Right renal cortex interstitium (tissue), 3 donors: ENCODE results near the gene KIDINS220. TPM values are rescaled to one million over a fixed set of nuclear protein-coding genes. Genes with fewer than 3 reads are reported as not detected.

Experiments used
- DNase-seq, 3 donors: peaks; one replicate each; pipeline ENCODE4 v3.0.0-alpha.2; 2013; ENCODE audit warnings: low read depth in 3 of 3, low spot score in 2 of 3
- polyA plus RNA-seq, 3 donors: library from polyadenylated mRNA; unstranded; fragments of 120-200 nt; gene quantifications; one replicate each; pipeline ENCODE4 v1.2.1, GENCODE V29; 2013; ENCODE audit not compliant: insufficient read length in 3 of 3

The KIDINS220 gene
- polyA plus RNA-seq, 3 donors, result 84.2 to 101 (median 94.5) TPM

DNA sequence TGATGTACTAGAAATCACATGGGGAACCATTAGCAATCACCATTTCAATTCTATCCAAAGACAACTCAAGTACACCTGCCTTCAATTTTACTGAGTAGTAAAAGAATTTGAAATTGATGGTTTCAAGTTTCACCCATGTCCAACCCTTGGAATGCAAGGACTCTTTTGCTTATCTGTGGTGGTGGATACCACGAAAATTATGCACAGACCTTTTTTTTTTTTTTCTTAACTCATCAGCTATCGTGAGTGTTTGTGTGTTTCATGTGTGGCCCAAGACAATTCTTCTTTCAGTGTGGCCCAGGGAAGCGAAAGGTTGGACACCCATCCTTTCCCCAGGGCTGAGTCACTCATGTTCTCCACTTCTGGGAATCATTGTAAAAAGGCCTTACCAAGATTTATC, 132.5 kb downstream of the KIDINS220 start:
- DNase-seq, result no peak

GRCh38 chr2:8701681-8702379, 135.6 kb downstream of the KIDINS220 start:
- DNase-seq, result no peak

DNA sequence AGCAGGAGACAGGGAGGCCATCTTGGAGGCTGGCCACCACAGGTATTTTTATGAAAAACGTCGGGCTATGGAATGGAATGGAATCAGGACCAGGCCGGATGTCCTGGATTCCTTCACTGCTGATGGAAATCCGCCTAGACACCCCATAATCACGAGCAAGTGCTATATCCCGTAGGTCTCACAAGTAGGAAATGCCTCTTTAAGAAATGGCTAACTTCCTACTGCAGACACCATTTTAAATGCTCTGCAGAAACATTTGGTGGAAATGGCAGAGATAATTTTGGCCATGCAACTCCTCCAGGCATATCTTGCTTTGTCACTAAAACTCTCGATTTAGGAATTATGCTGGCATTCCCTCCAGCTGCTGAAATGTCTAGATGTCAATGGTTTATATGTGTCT, 137.6 kb downstream of the KIDINS220 start:
- no peak for DNase-seq

DNA sequence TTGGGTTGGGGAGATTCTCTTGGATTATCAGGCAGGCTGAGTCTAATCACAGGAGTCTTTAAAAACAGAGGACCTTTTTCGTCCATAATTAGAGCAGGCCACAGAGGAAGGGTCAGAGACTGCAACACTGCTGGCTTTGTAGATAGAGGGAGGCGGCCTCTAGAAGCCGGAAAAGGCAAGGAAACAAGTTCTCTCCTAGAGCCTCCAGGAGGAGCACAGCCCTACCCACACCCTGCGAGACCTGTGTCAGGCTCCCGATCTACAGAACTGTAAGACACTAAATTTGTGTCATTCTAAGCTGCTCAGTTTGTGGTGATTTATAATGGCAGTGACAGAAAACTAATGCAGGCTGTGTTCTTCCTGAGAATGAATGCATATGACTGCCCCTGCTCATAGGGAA, 140.2 kb downstream of the KIDINS220 start:
- DNase-seq, result no peak

GRCh38 chr2:8694737-8695136, 142.7 kb downstream of the KIDINS220 start:
- no peak for DNase-seq

- DNase-seq, result peak in 1 of 3 donors; percentile 32
Observed at GRCh38 chr2:8693157-8693821, 144.1 kb downstream of the KIDINS220 start.

- no peak for DNase-seq
Observed at GRCh38 chr2:8692783-8693156, 144.6 kb downstream of the KIDINS220 start.

DNA sequence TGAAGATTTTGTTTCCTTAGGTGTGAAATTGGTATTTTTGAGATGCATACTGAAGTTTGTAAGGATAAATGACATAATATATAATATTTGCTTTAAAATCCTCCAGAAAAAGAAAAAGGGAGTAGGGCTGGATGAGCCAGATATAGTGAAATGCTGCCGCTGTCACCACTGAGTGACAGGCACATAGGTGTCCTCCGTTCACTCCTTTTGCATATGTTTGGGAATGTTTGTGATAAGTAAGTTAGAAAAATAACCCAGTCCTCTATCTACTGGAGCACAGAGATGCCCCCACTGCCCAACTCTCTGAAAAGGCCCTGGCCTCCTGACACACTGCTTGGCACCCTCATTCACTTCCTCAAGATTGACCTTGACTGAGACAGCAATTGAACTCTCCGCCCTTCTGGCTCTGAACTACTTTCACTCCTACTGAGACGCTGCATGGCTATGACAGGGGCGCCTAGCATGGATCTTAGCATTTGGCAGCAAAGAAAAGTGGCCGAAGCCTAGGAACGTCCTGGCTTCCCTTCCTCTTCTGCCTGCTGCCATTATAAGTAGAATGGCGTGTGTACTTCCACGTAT, 145.5 kb downstream of the KIDINS220 start:
- no peak for DNase-seq

DNA sequence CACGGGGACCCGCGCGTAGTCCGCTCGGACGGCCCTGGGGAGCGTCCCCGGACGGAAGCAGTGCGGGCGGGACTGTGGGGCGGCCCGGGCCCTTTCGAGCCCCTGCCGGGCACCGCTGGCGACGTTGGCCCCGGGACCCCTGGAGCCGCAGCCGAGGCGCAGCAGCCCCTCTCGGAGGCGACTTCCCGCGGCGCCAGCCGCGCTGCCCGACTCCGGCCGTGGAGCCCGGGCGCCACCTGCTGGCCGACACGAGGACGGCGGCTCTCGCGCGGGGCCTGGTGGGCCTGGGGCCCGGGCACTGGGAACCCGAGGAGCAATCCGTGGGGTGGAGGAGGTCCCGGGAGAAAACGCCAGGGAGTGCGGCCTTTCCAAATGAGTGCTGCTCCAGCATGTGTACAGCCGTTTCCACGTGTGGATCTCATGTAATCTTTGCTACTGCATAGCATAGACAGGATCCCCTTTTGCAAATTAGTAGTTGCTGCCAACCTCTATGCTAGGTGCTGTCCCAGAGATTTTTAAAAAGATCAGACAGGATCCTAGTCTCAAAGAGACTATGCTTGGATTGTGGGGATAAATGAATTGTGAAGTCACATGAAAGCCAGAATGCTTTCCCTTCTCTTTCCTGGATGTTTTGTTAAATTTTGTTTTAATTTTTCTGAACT, 151.6 kb downstream of the KIDINS220 start:
- peak in 1 of 3 donors; percentile 52 for DNase-seq

DNA sequence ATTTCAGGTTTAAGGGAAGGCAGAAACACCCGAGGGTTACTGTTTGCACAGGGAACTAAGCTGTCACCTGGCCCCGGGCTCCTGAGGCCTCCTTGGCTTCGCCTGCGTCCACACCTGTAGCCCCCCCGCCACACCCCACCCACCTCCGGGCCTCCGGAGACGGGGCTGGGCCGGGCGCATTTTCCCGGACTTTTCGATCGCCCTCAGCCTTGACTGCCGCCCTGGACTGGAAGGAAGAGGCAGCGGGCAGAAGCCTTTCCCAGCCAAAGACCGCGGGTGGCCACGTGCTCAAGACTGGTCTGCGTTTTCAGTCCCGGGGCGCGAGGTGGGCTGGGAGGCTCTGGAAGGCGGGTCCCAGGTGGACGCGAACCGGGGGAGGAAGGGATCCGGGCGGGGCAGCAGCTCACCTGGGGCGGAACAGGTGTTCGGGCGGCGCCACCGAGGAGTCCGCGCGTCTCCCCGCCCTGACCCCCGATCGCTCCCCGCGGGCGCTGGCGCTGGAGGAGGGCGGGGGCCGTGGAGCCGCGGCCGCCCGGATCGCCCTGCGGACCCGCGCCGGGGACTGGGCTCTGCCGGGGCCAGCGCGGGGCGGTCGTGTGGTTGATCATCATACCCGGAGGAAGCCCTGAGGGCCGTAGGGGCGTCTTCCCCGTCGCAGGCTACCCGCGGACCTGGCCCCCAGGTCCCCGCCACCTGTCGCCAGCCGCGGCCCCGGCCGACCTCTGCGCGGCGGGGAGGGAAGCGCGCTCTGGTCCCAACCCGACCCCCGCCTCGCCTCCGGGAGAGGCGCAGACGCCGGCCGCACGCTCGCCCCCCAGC, 152.3 kb downstream of the KIDINS220 start:
- DNase-seq, result no peak

GRCh38 chr2:8684540-8684877, 152.9 kb downstream of the KIDINS220 start:
- DNase-seq, result peak in 1 of 3 donors; percentile 19

GRCh38 chr2:8682719-8683667, 154.4 kb downstream of the KIDINS220 start:
- DNase-seq, result peak in 2 of 3 donors; percentile 23 to 43

GRCh38 chr2:8681786-8682692, 155.4 kb downstream of the KIDINS220 start, which contains the start of gene ID2:
TSS of gene ID2 (plus strand) at chr2:8682056. CDS start at chr2:8682166, 110 bp downstream.
- peak; percentile 95 to 99 (median 98) for DNase-seq

DNA sequence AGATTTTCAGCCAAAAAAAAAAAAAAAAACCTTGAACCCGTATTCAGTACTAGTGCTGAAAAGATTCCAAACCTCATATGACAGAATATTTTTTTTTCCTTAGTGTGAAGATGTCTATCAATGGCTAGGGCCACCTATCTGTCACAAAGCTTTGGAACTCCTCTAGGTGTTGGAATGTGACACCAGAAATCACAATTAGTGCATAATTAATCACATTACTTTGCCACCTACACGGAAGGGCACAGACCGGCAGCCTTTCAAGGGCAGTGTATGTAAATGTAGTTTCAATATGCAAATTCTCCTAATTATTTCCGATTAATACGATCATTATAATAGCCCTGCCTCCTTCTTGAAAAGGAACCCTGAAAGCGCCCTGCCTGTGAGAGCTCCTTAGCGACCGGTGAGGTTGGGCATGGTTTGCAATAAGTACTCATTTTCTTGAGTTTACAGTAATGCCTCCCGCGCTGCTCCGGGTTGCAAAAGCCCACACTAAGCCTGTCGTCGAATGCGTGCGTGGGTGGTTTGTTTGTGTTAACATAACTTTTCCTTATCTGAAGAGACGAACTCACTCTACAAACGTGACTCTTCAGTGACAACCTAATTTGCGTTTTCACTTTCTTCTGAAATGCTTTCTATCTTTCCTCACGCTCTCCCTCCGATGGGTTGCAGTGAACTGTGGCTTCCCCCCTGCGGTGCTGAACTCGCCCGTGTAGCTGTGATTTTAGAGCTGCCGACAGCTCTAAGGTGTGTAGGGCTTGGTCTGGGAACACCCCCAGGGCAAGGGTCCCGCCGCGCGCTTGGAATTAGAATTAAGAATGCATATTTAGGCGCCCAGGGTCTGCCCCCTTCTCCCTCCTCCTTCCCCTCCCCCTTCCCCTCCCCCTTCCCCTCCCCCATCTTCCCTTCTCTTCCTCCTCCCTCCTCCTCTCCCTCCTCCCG, 156.3 kb downstream of the KIDINS220 start:
- DNase-seq, result peak; percentile 57 to 68 (median 63)

GRCh38 chr2:8679827-8680731, 157.3 kb downstream of the KIDINS220 start:
- DNase-seq, result peak in 2 of 3 donors; percentile 52

DNA sequence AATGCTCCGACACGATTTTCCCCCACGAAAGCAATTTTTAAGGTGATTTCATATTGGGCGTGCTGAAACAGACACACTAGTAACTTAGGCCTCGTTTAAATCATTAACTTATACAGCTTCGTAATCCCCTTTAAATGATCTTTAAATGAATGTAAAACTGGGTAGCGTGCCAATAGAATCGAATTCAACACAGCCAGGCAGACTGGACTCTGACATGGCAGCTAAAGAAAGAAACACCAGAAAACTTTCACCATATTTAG, 157.9 kb downstream of the KIDINS220 start:
- DNase-seq, result peak in 1 of 3 donors; percentile 19
